K562 (cell line): ENCODE measurements around the gene CAPN14.

Experiments used
- CTCF ChIP-seq, 3 experiments: IDR thresholded peaks in 2 of 3; conservative IDR thresholded peaks in 1 of 3; 2 replicates each; pipeline ENCODE4 v1.5.1; 2011 to 2012; ENCODE audit warnings: low read length in 3 of 3, mild to moderate bottlenecking in 3 of 3, control low read depth in 2 of 3, improper control_type of control experiment in 1 of 3, inconsistent platforms in 1 of 3, low read depth in 1 of 3, mixed read lengths in 1 of 3, moderate library complexity in 1 of 3; ENCODE audit not compliant: insufficient read depth in 2 of 3
- RAD21 ChIP-seq, 2 experiments: fragments of 250-450 bp in 1 of 2; fragments of 450-650 bp in 1 of 2; sonication (Bioruptor Pico) in 1 of 2; formaldehyde crosslinking in 1 of 2; IDR thresholded peaks in 1 of 2; conservative IDR thresholded peaks in 1 of 2; 2 replicates each; pipeline versions ENCODE4 v1.4.0 to v1.8.0; 2020 to 2022; ENCODE audit warnings: mild to moderate bottlenecking in 2 of 2, moderate library complexity in 1 of 2
- TARDBP ChIP-seq: fragments of 450-650 bp; IDR thresholded peaks from 2 replicates; pipeline ENCODE4 v1.6.1; 2016

DNA sequence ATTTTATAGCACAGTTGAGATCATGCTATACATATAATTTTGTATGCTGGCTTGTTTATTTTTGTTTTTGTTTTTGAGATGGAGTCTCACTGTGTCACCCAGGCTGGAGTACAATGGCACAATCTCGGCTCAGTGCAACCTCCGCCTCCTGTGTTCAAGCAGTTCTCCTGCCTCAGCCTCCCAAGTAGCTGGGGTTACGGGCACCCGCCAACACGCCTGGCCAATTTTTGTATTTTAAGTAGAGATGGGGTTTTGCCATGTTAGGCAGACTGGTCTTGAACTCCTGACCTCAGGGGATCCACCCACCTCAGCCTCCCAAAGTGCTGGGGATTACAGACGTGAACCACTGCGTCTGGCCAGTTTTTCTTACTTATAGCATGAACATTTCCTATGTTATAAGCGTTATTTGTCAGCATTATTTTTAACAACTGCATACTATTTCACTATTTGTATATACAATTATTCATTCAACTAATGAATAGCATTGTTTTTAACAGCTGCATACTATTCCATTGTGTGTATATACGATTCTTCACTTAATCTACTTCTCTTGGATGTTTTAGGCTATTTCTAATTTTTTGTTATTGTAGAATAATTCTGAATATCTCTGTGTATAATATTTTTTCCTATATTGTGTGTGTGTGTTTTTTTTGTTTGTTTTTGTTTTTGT is 20.2 kb upstream of the CAPN14 start:
- TF ChIP-seq RAD21 (CRISPR knock-in tag; conservative IDR thresholded peaks at IDR 0.05 in 1 of 2, IDR thresholded peaks at IDR 0.05 in 1 of 2) (no peak), CTCF (IDR thresholded peaks at IDR 0.05 in 2 of 3, conservative IDR thresholded peaks at IDR 0.05 in 1 of 3; ENCODE audit: insufficient read depth in 2 of 3, low read depth in 1 of 3, low read length in 3 of 3) (no peak), TARDBP (no peak)
